Effector CD8-positive, alpha-beta T cell (primary cell): ENCODE results near the gene SLC9A3.

ENCODE experiments used
- DNase-seq: peaks from one replicate; lab custom pipeline; 2025; lab: John Stamatoyannopoulos, UW

SLC9A3 gene

GRCh38 chr5:555058-555623 lies 30.9 kb upstream of the SLC9A3 start:
- DNase-seq, result no peak

GRCh38 chr5:554284-554988 lies 30.2 kb upstream of the SLC9A3 start:
- no peak for DNase-seq

- DNase-seq, result no peak
Measured at GRCh38 chr5:553874-554273, 29.6 kb upstream of the SLC9A3 start.

GRCh38 chr5:551406-551805 lies 27.2 kb upstream of the SLC9A3 start:
- no peak for DNase-seq

- no peak for DNase-seq
Measured at GRCh38 chr5:549229-549628, 25.0 kb upstream of the SLC9A3 start.

- no peak for DNase-seq
Measured at GRCh38 chr5:548256-548655, 24.0 kb upstream of the SLC9A3 start.

GRCh38 chr5:547086-547924 lies 23.1 kb upstream of the SLC9A3 start:
- DNase-seq, result no peak

- DNase-seq, result no peak
Measured at GRCh38 chr5:546376-546908, 22.2 kb upstream of the SLC9A3 start.

- DNase-seq, result no peak
Measured at GRCh38 chr5:545641-546375, 21.6 kb upstream of the SLC9A3 start.

- DNase-seq, result no peak
Measured at GRCh38 chr5:544675-545355, 20.6 kb upstream of the SLC9A3 start.

- DNase-seq, result no peak
Measured at GRCh38 chr5:543755-544674, 19.8 kb upstream of the SLC9A3 start.

GRCh38 chr5:543351-543750 lies 19.1 kb upstream of the SLC9A3 start:
- DNase-seq, result no peak

- DNase-seq, result no peak
Measured at GRCh38 chr5:542319-543311, 18.4 kb upstream of the SLC9A3 start.

- DNase-seq, result no peak
Measured at GRCh38 chr5:541539-542318, 17.5 kb upstream of the SLC9A3 start.

GRCh38 chr5:540906-541538 lies 16.8 kb upstream of the SLC9A3 start:
- DNase-seq, result no peak

- no peak for DNase-seq
Measured at GRCh38 chr5:540071-540905, 16.0 kb upstream of the SLC9A3 start.
